ENCODE measurements around the gene XPC. TPM values are rescaled to one million over a fixed set of nuclear protein-coding genes. Genes with fewer than 3 reads are reported as not detected.

The XPC gene
- total RNA-seq: 26.8 TPM

DNA sequence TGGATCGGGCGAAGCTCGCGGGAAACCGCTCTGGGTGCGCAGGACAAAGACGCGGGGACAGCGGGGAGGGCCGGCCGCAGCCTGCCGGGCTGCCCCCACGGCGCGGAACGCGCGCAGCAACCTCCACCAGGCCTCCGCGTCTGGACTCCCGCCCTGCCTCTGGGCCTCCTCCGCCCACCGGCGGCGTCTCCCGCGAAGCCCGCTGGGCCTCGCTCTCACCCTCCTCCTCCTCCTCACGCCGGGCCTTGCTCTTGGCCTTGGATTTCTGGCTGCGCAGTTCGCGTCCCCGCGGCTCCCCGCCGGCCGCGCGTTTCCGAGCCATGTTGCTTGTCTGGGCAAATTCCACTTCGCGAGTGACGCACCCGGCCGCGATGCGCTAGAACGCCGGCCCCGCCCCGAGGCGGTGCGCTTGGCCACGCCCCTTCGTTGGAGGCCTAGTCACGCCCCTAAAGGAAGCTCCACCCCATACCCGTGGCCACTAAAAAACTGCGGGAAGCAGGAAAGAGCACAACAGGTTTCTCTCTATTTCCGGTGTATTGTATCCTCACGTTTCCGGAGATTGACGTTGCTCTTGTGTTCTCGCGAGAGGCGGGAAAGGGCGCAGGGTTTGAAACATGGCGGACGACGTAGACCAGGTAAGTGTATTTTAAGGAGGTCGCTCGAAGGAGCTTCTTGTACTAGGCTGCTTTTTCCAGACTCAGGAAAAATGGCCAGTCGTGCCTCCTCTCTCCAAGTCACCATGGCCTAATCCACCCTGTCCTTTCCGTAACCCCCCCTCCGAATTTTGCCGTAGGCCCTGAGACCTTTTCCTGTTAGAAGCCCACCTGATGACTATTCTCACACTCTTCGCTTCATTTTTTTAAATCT lies at the start of gene XPC, which contains the start of gene LSM3:
XPC (minus strand) TSS at position 355 of the 867 bp plus-strand sequence; CDS start at position 322, 33 bp downstream.
LSM3 (plus strand) TSS at position 571 of the 867 bp plus-strand sequence; CDS start at position 615, 44 bp downstream.

DNA sequence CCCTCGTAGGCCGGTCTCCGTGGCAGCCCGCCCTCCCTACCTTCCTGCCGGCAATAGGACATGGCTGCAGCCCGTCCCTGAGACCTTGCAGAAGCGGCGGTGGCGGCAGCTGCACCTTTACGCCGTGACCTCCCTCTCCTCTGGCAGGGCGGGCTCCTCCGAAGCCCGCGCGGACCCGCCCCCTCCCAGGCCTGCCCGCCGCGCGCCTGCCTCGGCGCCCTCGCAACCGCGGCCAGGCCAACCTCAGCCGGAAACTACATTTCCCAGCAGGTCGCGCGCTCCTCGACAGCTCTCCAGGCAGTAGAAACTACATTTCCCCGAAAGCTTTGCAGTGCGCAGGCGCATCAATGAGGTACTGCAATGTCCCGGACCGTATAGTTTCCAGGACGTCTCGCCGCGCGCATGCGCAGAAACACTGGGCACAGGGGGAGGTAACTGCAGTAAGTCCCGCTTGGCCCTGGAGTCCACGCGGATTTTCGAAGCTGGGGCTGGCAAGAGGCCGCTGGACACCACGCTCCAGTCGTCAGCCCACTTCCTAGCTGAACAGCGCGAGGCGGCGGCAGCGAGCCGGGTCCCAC lies 53.7 kb downstream of the XPC start, which contains the start of the genes CHCHD4 and TMEM43:
CHCHD4 (minus strand) TSS at position 256 of the 578 bp plus-strand sequence; CDS start at position 62, 194 bp downstream.
TMEM43 (plus strand) TSS at position 438 of the 578 bp plus-strand sequence. CDS start 142 bp downstream, outside the sequence.

Other genes with a start within 250 kb of the XPC start
- 8.5 TPM for gene CHCHD4, start 53.7 kb downstream of the XPC start, total RNA-seq
- gene TMEM43, start 53.5 kb downstream of the XPC start, total RNA-seq: 57.5 TPM
- gene LSM3, start 216 bp upstream of the XPC start, total RNA-seq: 4.0 TPM
- gene SLC6A6, start 224.0 kb upstream of the XPC start, total RNA-seq: 25.8 TPM